CD4-positive, alpha-beta memory T cell (primary cell): ENCODE data around the gene KLC4. TPM values are rescaled to one million over a fixed set of nuclear protein-coding genes. Genes with fewer than 3 reads are reported as not detected.
A peak's percentile ranks its signal among the peaks of the same experiment; 100 is the strongest.

Experiments
- CTCF ChIA-PET: fragments of 350-600 bp; sonication (Branson Sonifier 250); formaldehyde crosslinking; loops from one replicate; lab custom pipeline; 2021; ENCODE audit warnings: inconsistent platforms; ENCODE audit not compliant: partially characterized antibody; lab: Charles Lee
- POLR2A ChIA-PET: fragments of 350-600 bp; sonication (Branson Sonifier 250); formaldehyde crosslinking; loops from one replicate; lab custom pipeline; 2021; ENCODE audit not compliant: partially characterized antibody; lab: Charles Lee
- DNase-seq, 5 donors: peaks; one replicate each; pipeline versions ENCODE4 v3.0.0 to v3.0.0-alpha.2; 2020 to 2022; ENCODE audit warnings: mixed read lengths in 1 of 5
- H3K27ac ChIP-seq: one replicate; pipeline ENCODE4 v1.7.0; 2013; ENCODE audit warnings: low read depth, low read length
- H3K27me3 ChIP-seq: 2 replicates; pipeline ENCODE4 v1.7.0; 2013; ENCODE audit warnings: mild to moderate bottlenecking, low read length, moderate library complexity; ENCODE audit not compliant: insufficient read depth
- H3K36me3 ChIP-seq: 2 replicates; pipeline ENCODE4 v1.7.0; 2013; ENCODE audit warnings: mild to moderate bottlenecking, low read length, moderate library complexity; ENCODE audit not compliant: insufficient read depth
- H3K4me1 ChIP-seq: 2 replicates; pipeline ENCODE4 v1.7.0; 2013; ENCODE audit warnings: mild to moderate bottlenecking, low read length, moderate library complexity; ENCODE audit not compliant: insufficient read depth
- H3K4me3 ChIP-seq, 2 donors: one replicate each; pipeline ENCODE4 v1.7.0; 2013; ENCODE audit warnings: low read length in 2 of 2, mild to moderate bottlenecking in 1 of 2
- H3K9me3 ChIP-seq, 2 donors: one replicate each; pipeline ENCODE4 v1.7.0; 2013; ENCODE audit warnings: low read length in 2 of 2, control low read depth in 1 of 2; ENCODE audit not compliant: control insufficient read depth in 1 of 2
- H3K27ac Mint-ChIP-seq, 7 donors: one replicate each; pipeline ENCODE4 v1.8.0; 2020 to 2021; ENCODE audit warnings: mixed read lengths in 7 of 7, mild to moderate bottlenecking in 6 of 7, inconsistent platforms in 3 of 7, moderate library complexity in 3 of 7
- H3K27me3 Mint-ChIP-seq, 2 donors: one replicate each; pipeline ENCODE4 v1.8.0; 2020 to 2021; ENCODE audit warnings: mixed read lengths in 2 of 2
- H3K36me3 Mint-ChIP-seq, 2 donors: one replicate each; pipeline ENCODE4 v1.8.0; 2020 to 2021; ENCODE audit warnings: mixed read lengths in 2 of 2, inconsistent platforms in 1 of 2, mild to moderate bottlenecking in 1 of 2
- H3K4me1 Mint-ChIP-seq, 4 donors: one replicate each; pipeline ENCODE4 v1.8.0; 2020 to 2021; ENCODE audit warnings: mixed read lengths in 4 of 4, mild to moderate bottlenecking in 1 of 4
- H3K4me3 Mint-ChIP-seq, 8 donors: one replicate each; pipeline ENCODE4 v1.8.0; 2020 to 2021; ENCODE audit warnings: mixed read lengths in 8 of 8, mild to moderate bottlenecking in 7 of 8, moderate library complexity in 6 of 8, inconsistent platforms in 3 of 8
- H3K9me3 Mint-ChIP-seq, 8 donors: one replicate each; pipeline ENCODE4 v1.8.0; 2020 to 2021; ENCODE audit warnings: mixed read lengths in 8 of 8, mild to moderate bottlenecking in 5 of 8, inconsistent platforms in 3 of 8, moderate library complexity in 1 of 8
- intact Hi-C: fragments of 100-400 bp; cut with micrococcal nuclease; formaldehyde crosslinking; loops from one replicate; pipeline ENCODE4 v1.15.1; 2023
- polyA plus RNA-seq, 2 donors: library from polyadenylated mRNA; unstranded; fragments of 300-500 nt; fragmentation: Illumina TruSeq; gene quantifications; one replicate each; pipeline ENCODE4 v1.2.3, GENCODE V29; 2021
- total RNA-seq, 2 experiments: library from RNA; stranded (reverse); gene quantifications; one replicate each; pipeline ENCODE4 v1.2.3, GENCODE V29; 2021

KLC4 gene
- total and polyA plus RNA-seq, 4 experiments from 2014 or later: 9.7 to 57.0 (median 31.6) TPM

- no peak for DNase-seq
- no peak overlapping the region for H3K4me3 Mint-ChIP-seq
- ChIA-PET CTCF (no interaction called here), POLR2A (no interaction called here)
- no peaks in the 10 kb centered on the region for H3K36me3 Mint-ChIP-seq
- Histone ChIP-seq H3K4me3 (no peak overlapping the region), H3K27me3 (no peaks in the 10 kb centered on the region), H3K27ac (no peak overlapping the region), H3K9me3 (no peaks in the 10 kb centered on the region), H3K4me1 (peaks cover 15% of the 10 kb centered on the region), H3K36me3 (no peaks in the 10 kb centered on the region)
- no peaks in the 10 kb centered on the region for H3K27me3 Mint-ChIP-seq
- intact Hi-C loops: no loop called here
- H3K27ac Mint-ChIP-seq: no peak overlapping the region
- no peaks in the 10 kb centered on the region for H3K9me3 Mint-ChIP-seq
- H3K4me1 Mint-ChIP-seq: peaks cover 10 to 20% (median 14%) of the 10 kb centered on the region in 4 donors
These were observed 38.1 kb downstream of the KLC4 start for GRCh38 chr6:43097502-43097901.

- CTCF ChIA-PET: no interaction called here
- H3K27ac ChIP-seq: no peak overlapping the region
- Mint-ChIP-seq H3K9me3 (no peaks in the 10 kb centered on the region), H3K27me3 (no peaks in the 10 kb centered on the region), H3K36me3 (no peaks in the 10 kb centered on the region), H3K4me3 (no peak overlapping the region), H3K27ac (no peak overlapping the region), H3K4me1 (peaks cover 0 to 5% (median 3%) of the 10 kb centered on the region in 4 donors)
- H3K9me3 ChIP-seq: no peaks in the 10 kb centered on the region
- H3K4me3 ChIP-seq: no peak overlapping the region
- intact Hi-C loops: no loop called here
- H3K4me1 ChIP-seq: no peaks in the 10 kb centered on the region
- no peaks in the 10 kb centered on the region for H3K27me3 ChIP-seq
- no peaks in the 10 kb centered on the region for H3K36me3 ChIP-seq
- no peak for DNase-seq
- POLR2A ChIA-PET: no interaction called here
These were observed 42.1 kb downstream of the KLC4 start for GRCh38 chr6:43101497-43101896.

GRCh38 chr6:43103253-43103876, 43.9 kb downstream of the KLC4 start:
- H3K27me3 Mint-ChIP-seq: no peaks in the 10 kb centered on the region
- H3K27ac Mint-ChIP-seq: peak overlapping the region in 1 of 7 donors; percentile 46
- POLR2A ChIA-PET: no interaction called here

GRCh38 chr6:43105538-43106222, 46.2 kb downstream of the KLC4 start:
- CTCF ChIA-PET: no interaction called here
- H3K36me3 Mint-ChIP-seq: no peaks in the 10 kb centered on the region
- H3K27ac ChIP-seq: no peak overlapping the region
- DNase-seq: no peak
- H3K27ac Mint-ChIP-seq: no peak overlapping the region
- no peaks in the 10 kb centered on the region for H3K36me3 ChIP-seq
- H3K4me1 ChIP-seq: no peaks in the 10 kb centered on the region
- no peaks in the 10 kb centered on the region for H3K27me3 ChIP-seq
- no peak overlapping the region for H3K4me3 Mint-ChIP-seq
- no peaks in the 10 kb centered on the region for H3K9me3 ChIP-seq
- no peak overlapping the region for H3K4me3 ChIP-seq
- POLR2A ChIA-PET: interaction anchor here (0.6 kb wide), 1 partner anchor 102 kb away, joined by 3 read pairs; no protein-coding TSS in a partner anchor
- H3K4me1 Mint-ChIP-seq: peaks cover 0 to 5% (median 3%) of the 10 kb centered on the region in 4 donors
- H3K9me3 Mint-ChIP-seq: no peaks in the 10 kb centered on the region
- intact Hi-C loops: no loop called here
- H3K27me3 Mint-ChIP-seq: no peaks in the 10 kb centered on the region

More at GRCh38 chr6:43103253-43103876, 43.9 kb downstream of the KLC4 start:
- no peak overlapping the region for H3K4me3 Mint-ChIP-seq
- Histone ChIP-seq H3K27ac (no peak overlapping the region), H3K4me1 (no peaks in the 10 kb centered on the region), H3K9me3 (no peaks in the 10 kb centered on the region), H3K4me3 (no peak overlapping the region), H3K36me3 (no peaks in the 10 kb centered on the region), H3K27me3 (no peaks in the 10 kb centered on the region)
- no peak for DNase-seq
- CTCF ChIA-PET: no interaction called here
- peaks cover 0 to 5% (median 3%) of the 10 kb centered on the region in 4 donors for H3K4me1 Mint-ChIP-seq
- H3K36me3 Mint-ChIP-seq: no peaks in the 10 kb centered on the region
- no peaks in the 10 kb centered on the region for H3K9me3 Mint-ChIP-seq
- intact Hi-C loops: no loop called here

GRCh38 chr6:43107344-43108062, 48.1 kb downstream of the KLC4 start:
- Mint-ChIP-seq H3K4me1 (peaks cover 0 to 5% (median 3%) of the 10 kb centered on the region in 4 donors), H3K4me3 (no peak overlapping the region), H3K9me3 (no peaks in the 10 kb centered on the region), H3K27ac (peak overlapping the region in 1 of 7 donors; percentile 62), H3K36me3 (no peaks in the 10 kb centered on the region), H3K27me3 (no peaks in the 10 kb centered on the region)
- POLR2A ChIA-PET: no interaction called here
- no peak overlapping the region for H3K27ac ChIP-seq
- no peaks in the 10 kb centered on the region for H3K9me3 ChIP-seq
- H3K36me3 ChIP-seq: no peaks in the 10 kb centered on the region
- intact Hi-C loops: no loop called here
- CTCF ChIA-PET: interaction anchor here (2.6 kb wide), 1 partner anchor 36 kb away, joined by 8 read pairs; no protein-coding TSS in a partner anchor
- no peaks in the 10 kb centered on the region for H3K27me3 ChIP-seq
- no peak overlapping the region for H3K4me3 ChIP-seq
- DNase-seq: no peak
- H3K4me1 ChIP-seq: no peaks in the 10 kb centered on the region

GRCh38 chr6:43113431-43114260, 54.2 kb downstream of the KLC4 start:
- Mint-ChIP-seq H3K4me3 (no peak overlapping the region), H3K4me1 (peaks cover 0 to 3% (median 0%) of the 10 kb centered on the region in 4 donors), H3K9me3 (no peaks in the 10 kb centered on the region), H3K27ac (no peak overlapping the region), H3K27me3 (no peaks in the 10 kb centered on the region), H3K36me3 (no peaks in the 10 kb centered on the region)
- no peaks in the 10 kb centered on the region for H3K9me3 ChIP-seq
- ChIA-PET POLR2A (no interaction called here), CTCF (no interaction called here)
- intact Hi-C loops: no loop called here
- no peak overlapping the region for H3K27ac ChIP-seq
- H3K4me3 ChIP-seq: no peak overlapping the region
- no peak for DNase-seq
- H3K27me3 ChIP-seq: no peaks in the 10 kb centered on the region
- no peaks in the 10 kb centered on the region for H3K4me1 ChIP-seq
- no peaks in the 10 kb centered on the region for H3K36me3 ChIP-seq
